BLaER1 treated with 17β-estradiol and CSF1 and Interleukin-3, amounts not matched to agents 10 nM and 100 nM (cell line): Measurements from ENCODE around the gene CYP2W1.

Source experiments
- H3K27ac ChIP-seq, 11 experiments: shearing (Covaris generic); formaldehyde crosslinking; 2 replicates each; pipeline ENCODE4 v1.8.1; 2022
- H3K27me3 ChIP-seq, 11 experiments: shearing (Covaris generic); formaldehyde crosslinking; 2 replicates each; pipeline ENCODE4 v1.8.1; 2022
- H3K36me3 ChIP-seq, 11 experiments: shearing (Covaris generic); formaldehyde crosslinking; 2 replicates each; pipeline ENCODE4 v1.8.1; 2022
- H3K4me1 ChIP-seq, 10 experiments: shearing (Covaris generic); formaldehyde crosslinking; 2 replicates each; pipeline ENCODE4 v1.8.1; 2022
- H3K4me2 ChIP-seq, 11 experiments: shearing (Covaris generic); formaldehyde crosslinking; 2 replicates each; pipeline ENCODE4 v1.8.1; 2022
- H3K4me3 ChIP-seq, 10 experiments: shearing (Covaris generic); formaldehyde crosslinking; 2 replicates each; pipeline ENCODE4 v1.8.1; 2022
- H3K9ac ChIP-seq, 11 experiments: shearing (Covaris generic); formaldehyde crosslinking; 2 replicates each; pipeline ENCODE4 v1.8.1; 2022
- H3K9me3 ChIP-seq, 11 experiments: shearing (Covaris generic); formaldehyde crosslinking; replicated peaks in 1 of 11; 2 replicates each; pipeline ENCODE4 v1.8.1; 2022
- H4K20me1 ChIP-seq, 11 experiments: shearing (Covaris generic); formaldehyde crosslinking; 2 replicates each; pipeline ENCODE4 v1.8.1; 2022
- Cebpa-rat ChIP-seq, 11 experiments: shearing (Covaris generic); IDR thresholded peaks; 2 replicates each; pipeline ENCODE4 v1.8.1; 2022

Gene CYP2W1

DNA sequence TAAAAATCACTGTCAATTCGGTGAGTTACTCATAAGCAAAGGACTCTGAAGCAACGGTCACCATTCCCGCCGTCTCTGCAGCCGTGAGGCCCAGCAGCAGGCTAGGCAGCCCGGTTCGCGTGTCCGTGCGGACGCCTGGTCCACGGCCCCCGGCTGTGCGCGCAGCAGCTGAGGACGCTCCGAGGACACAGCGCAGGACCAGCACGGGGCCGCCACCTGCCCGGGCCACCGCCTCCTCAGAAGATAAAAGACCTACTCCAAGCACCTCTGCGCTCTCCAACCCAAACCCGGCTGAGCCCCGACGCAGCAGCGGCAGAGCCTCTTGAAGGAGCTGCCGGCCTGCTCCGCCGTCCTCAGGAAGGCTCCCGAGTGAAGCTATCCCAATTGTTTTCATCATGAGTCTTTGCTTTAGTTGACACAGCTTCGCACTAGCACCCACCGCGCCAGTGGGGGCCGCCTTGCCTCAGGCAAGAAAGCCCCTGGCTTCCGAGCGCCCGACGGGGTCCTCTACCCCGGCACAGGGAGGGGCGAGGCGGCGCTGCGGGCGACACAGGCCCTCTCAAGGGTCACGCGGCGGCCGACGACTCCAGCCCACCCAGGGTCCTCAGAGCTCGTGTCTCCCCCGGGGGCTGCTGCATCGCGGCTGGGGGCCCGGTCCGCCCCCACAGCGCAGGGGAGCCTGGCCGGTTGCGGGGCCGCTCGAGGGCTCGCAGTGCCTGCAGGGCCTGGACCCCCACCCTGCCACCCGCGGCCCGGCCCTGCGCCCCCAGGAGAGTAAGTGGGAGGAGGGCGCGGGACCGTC, 44.5 kb downstream of the CYP2W1 start:
- TF ChIP-seq Cebpa-rat (IDR thresholded peaks at IDR 0.05), result no peak
- Histone ChIP-seq H3K27me3 (peaks cover 12 to 34% (median 17%) of the 10 kb centered on the region in 11 experiments; a peak in 18 of 22 replicates), H3K27ac (peak overlapping the region; percentile 32 to 89 (median 74); a peak in 21 of 22 replicates), H4K20me1 (peaks cover 35 to 80% (median 56%) of the 10 kb centered on the region in 11 experiments; a peak in 21 of 22 replicates), H3K9me3 (no peaks in the 10 kb centered on the region), H3K36me3 (no peaks in the 10 kb centered on the region), H3K4me2 (peak overlapping the region; percentile 86 to 100 (median 99)), H3K4me3 (peak overlapping the region; percentile 60 to 78 (median 68)), H3K9ac (peak overlapping the region; percentile 66 to 83 (median 80)), H3K4me1 (peaks cover 73 to 87% (median 83%) of the 10 kb centered on the region in 10 experiments)

DNA sequence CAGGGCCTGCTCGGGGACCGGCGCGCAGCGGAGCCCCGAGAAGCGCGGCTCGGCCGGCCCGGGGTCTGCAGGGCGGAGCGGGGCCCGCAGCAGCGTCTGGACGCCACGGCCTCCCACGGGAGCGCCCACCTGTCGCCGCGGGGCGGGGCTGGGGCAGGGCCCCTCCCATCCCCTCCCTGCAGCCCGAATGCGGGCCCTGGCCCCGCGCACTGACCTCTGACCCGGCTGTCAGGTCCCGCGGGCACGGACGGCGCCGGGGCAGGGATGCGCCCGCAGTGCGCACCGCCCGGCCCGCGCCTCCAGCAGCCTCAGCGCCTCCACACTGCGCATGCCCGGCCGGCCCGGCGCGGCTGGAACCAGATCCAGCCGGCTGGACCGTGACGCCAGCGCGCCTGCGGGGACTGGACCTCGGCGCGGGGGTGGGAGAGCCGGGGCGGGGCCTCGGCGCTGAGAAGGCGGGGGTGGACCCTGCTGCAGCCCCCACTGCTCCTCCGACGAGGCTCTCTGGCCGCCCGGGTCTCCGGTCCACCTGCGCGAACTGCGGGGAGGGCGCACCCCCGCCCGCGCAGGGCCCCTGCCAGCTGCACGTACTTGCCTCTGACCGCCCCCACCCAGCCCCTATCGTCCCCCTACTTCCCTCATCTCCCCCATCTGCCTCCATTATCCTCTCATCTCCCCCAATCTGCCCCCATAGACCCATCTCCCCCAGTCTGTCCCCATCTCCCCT, 45.2 kb downstream of the CYP2W1 start:
- Histone ChIP-seq H3K9ac (peak overlapping the region; percentile 66 to 83 (median 80)), H3K27ac (peak overlapping the region; percentile 32 to 89 (median 74); a peak in 21 of 22 replicates), H3K36me3 (no peaks in the 10 kb centered on the region), H3K9me3 (no peaks in the 10 kb centered on the region), H4K20me1 (peaks cover 27 to 77% (median 49%) of the 10 kb centered on the region in 11 experiments; a peak in 21 of 22 replicates), H3K27me3 (peaks cover 12 to 27% (median 17%) of the 10 kb centered on the region in 11 experiments; a peak in 18 of 22 replicates), H3K4me1 (peaks cover 66 to 84% (median 77%) of the 10 kb centered on the region in 10 experiments), H3K4me3 (peak overlapping the region; percentile 60 to 78 (median 68)), H3K4me2 (peak overlapping the region; percentile 86 to 100 (median 99))
- no peak for TF ChIP-seq Cebpa-rat (IDR thresholded peaks at IDR 0.05)

DNA sequence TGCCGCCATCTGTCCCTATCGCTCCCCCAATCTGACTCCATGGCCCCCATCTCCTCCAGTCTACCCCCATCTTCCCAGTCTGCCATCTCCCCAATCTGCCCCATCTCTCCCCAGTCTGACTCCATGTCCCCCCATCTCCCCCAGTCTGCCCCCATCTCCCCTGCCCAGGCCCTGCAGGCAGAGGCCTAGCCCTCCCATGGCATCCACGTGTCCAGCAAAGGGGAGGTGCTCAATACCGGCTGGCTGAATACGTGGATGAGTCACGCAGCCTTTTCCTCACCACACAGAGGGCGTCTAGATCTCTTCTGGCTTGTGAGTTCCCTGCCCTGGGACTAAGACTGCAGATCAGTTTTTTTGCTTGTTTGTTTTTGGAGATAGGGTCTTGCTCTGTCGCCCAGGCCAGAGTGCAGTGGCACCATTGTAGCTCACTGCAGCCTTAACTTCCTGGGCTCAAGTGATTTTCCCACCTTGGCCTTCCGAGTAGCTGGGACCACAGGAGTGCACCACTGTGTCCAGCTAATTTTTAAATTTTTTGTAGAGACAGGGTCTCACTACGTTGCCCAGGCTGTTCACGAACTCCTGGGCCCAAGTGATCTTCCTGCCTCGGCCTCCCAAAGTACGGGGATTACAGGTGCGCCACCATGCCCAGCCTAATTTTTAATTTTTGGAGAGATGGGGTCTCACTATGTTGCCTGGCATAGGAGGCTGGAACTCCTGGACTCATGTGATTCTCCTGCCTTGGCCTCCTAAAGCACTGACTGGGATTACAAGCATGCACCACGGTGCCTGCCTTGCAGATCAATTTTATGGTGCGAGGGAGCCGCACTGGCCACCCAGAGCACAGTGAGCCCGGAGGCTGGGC, 46.0 kb downstream of the CYP2W1 start:
- peaks cover 12 to 27% (median 17%) of the 10 kb centered on the region in 11 experiments; a peak in 18 of 22 replicates for H3K27me3 ChIP-seq
- peaks cover 19 to 69% (median 41%) of the 10 kb centered on the region in 11 experiments; a peak in 21 of 22 replicates for H4K20me1 ChIP-seq
- H3K27ac ChIP-seq, result peak overlapping the region; percentile 32 to 89 (median 68); a peak in 20 of 22 replicates
- no peaks in the 10 kb centered on the region for H3K36me3 ChIP-seq
- H3K4me2 ChIP-seq, result peak overlapping the region; percentile 86 to 100 (median 99)
- no peaks in the 10 kb centered on the region for H3K9me3 ChIP-seq
- peak overlapping the region; percentile 60 to 78 (median 68) for H3K4me3 ChIP-seq
- no peak for TF ChIP-seq Cebpa-rat (IDR thresholded peaks at IDR 0.05)
- peak overlapping the region; percentile 66 to 83 (median 80); a peak in 19 of 22 replicates for H3K9ac ChIP-seq
- peaks cover 58 to 84% (median 76%) of the 10 kb centered on the region in 10 experiments for H3K4me1 ChIP-seq

DNA sequence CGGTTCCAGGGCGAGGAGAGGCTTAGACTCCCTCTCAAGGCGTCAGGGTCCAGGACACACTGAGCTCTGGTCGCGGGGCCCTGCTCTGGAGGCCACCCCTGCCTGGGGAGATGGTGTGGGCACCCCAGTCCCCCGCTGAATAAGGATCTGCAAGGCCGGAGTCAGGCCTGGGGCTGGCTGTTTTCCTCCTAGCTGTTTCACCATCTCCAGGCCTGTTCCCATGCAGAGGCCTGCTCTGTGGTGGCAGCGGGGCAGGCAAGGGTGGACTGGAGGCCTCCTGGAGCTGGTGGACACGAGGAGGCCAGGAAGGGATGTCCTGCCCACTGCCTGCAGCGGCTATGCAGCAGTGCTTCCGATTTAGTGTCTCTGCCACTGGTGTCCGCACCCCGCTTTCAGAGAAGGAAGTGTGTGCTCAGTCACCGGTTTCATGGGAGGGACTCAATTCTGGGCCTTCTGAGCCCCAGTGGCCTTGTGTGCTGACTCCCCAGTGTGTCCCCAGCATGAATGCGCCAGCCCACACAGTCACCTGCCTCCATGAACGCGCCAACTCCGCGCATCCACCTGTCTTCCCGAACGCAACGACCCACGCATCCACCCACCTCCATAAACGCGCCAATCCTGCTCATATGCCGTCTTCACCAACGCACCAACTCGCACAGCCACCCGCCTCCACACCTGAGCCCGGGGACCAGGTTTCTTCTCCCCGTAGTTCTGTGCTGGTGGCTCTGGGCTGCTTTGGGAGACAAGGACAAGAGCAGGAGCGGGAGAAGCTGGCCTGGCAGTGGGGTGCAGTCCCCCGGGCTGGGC, 46.9 kb downstream of the CYP2W1 start:
- H4K20me1 ChIP-seq, result peaks cover 11 to 60% (median 33%) of the 10 kb centered on the region in 11 experiments; a peak in 21 of 22 replicates
- H3K36me3 ChIP-seq, result peaks cover 0 to 1% (median 0%) of the 10 kb centered on the region in 11 experiments; a peak in 3 of 22 replicates
- TF ChIP-seq Cebpa-rat (IDR thresholded peaks at IDR 0.05), result no peak
- no peak overlapping the region for H3K4me3 ChIP-seq
- H3K27ac ChIP-seq, result peak overlapping the region in 7 of 11 experiments; percentile 9 to 89 (median 68); a peak in 7 of 22 replicates
- peaks cover 49 to 76% (median 68%) of the 10 kb centered on the region in 10 experiments for H3K4me1 ChIP-seq
- peaks cover 0 to 2% (median under 1%) of the 10 kb centered on the region in 11 experiments; a peak in 3 of 22 replicates for H3K9me3 ChIP-seq
- H3K9ac ChIP-seq, result peak overlapping the region in 7 of 11 experiments; percentile 49 to 83 (median 80); a peak in 12 of 22 replicates
- H3K27me3 ChIP-seq, result peaks cover 12 to 27% (median 16%) of the 10 kb centered on the region in 11 experiments; a peak in 18 of 22 replicates
- H3K4me2 ChIP-seq, result peak overlapping the region; percentile 86 to 100 (median 99)

DNA sequence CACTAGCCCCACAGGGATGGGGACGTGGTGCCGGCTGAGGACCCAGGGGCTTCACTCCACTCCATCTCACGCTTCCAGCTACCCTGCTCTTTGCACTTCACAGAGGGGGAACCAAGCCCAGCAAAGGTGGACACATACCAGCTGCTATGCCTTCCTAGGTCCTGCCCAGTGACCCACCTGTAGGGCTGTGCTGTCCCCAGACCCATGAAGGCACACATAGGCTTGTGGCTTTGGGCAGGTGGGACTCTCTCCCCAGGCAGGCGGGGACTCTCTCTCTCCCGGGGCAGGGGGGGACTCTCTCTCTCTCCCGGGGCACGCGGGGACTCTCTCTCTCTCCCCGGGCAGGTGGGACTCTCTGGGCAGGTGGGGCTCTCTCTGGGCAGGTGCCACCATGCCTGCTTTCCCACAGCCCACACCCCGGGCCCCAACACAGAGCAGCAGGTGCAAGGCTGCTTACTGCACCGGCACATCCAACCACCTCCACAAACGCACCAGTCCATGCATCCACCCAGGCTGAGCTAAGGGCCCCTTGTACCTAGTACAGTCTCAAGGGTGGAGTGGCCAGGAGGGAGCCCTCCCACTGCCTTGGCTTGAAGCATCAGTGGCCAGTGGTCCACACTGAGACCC, 47.6 kb downstream of the CYP2W1 start:
- TF ChIP-seq Cebpa-rat (IDR thresholded peaks at IDR 0.05), result no peak
- peaks cover 0 to 9% (median 5%) of the 10 kb centered on the region in 11 experiments; a peak in 10 of 22 replicates for H3K36me3 ChIP-seq
- H4K20me1 ChIP-seq, result peaks cover 4 to 53% (median 25%) of the 10 kb centered on the region in 11 experiments; a peak in 20 of 22 replicates
- H3K9ac ChIP-seq, result peak overlapping the region in 2 of 11 experiments; percentile 3 to 33; a peak in 2 of 22 replicates
- peaks cover 42 to 69% (median 61%) of the 10 kb centered on the region in 10 experiments for H3K4me1 ChIP-seq
- H3K4me2 ChIP-seq, result peak overlapping the region in 10 of 11 experiments; percentile 39 to 100 (median 98); a peak in 16 of 22 replicates
- H3K27me3 ChIP-seq, result peaks cover 12 to 27% (median 16%) of the 10 kb centered on the region in 11 experiments; a peak in 17 of 22 replicates
- peaks cover 3 to 9% (median 8%) of the 10 kb centered on the region in 11 experiments; a peak in 18 of 22 replicates for H3K9me3 ChIP-seq
- H3K4me3 ChIP-seq, result no peak overlapping the region
- no peak overlapping the region; a peak in 1 of 22 replicates for H3K27ac ChIP-seq

DNA sequence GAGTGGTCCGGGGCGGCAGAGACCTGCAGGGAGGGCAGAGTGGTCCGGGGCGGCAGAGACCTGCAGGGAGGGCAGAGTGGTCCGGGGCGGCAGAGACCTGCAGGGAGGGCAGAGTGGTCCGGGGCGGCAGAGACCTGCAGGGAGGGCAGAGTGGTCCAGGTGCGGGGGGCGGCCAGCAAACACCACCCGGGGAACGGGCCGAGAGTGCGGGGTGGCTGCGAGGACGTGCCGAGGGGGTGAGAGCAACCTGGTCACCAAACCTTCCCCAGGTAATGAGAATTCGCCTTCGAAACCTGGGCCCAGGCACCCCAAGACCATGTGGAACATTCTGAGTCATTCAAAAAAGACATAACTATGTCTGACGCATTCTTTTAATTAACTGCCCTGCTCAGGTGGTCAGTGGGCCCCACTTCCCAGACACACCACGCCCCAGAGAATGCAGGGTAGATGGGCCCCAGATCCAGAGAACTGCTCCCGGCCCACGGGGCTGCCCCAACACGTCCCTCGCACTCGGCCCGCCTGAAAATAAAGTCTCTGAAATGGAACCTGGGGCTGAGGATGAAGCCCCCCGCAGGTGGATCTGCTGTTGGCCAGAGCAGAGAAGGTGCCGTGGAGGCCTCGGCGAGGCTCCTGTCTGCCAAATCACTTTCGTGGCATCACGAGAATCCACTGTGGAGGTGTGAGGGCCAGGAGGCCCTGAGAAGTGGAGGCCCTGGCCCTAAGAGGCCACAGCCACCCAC, 48.9 kb downstream of the CYP2W1 start:
- TF ChIP-seq Cebpa-rat (IDR thresholded peaks at IDR 0.05), result no peak
- H3K4me3 ChIP-seq, result no peak overlapping the region
- H3K27ac ChIP-seq, result no peak overlapping the region
- H3K36me3 ChIP-seq, result peaks cover 0 to 19% (median 14%) of the 10 kb centered on the region in 11 experiments; a peak in 14 of 22 replicates
- H3K9me3 ChIP-seq, result peaks cover 13 to 22% (median 19%) of the 10 kb centered on the region in 11 experiments; a peak in 20 of 22 replicates
- H3K9ac ChIP-seq, result no peak overlapping the region
- H4K20me1 ChIP-seq, result peaks cover 0 to 40% (median 12%) of the 10 kb centered on the region in 11 experiments; a peak in 16 of 22 replicates
- H3K27me3 ChIP-seq, result peaks cover 9 to 17% (median 13%) of the 10 kb centered on the region in 11 experiments; a peak in 17 of 22 replicates
- peaks cover 29 to 55% (median 48%) of the 10 kb centered on the region in 10 experiments for H3K4me1 ChIP-seq
- H3K4me2 ChIP-seq, result no peak overlapping the region
